ENCODE measurements around the gene PRDM16. TPM values are rescaled to one million over a fixed set of nuclear protein-coding genes. Genes with fewer than 3 reads are reported as not detected.

Gene PRDM16
- total RNA-seq, 1 experiment from 2014 or later: 6.1 TPM

- DNase-seq (ENCODE audit: low read depth, low spot score): no peak
- no peak overlapping the region for H3K4me2 ChIP-seq (ENCODE audit: low read length)
- H3K27ac ChIP-seq (ENCODE audit: low read depth, low read length): no peak overlapping the region
- POLR2A ChIA-PET: no interaction called here
- intact Hi-C loops (cut with micrococcal nuclease): no loop called here
- H3K9me2 ChIP-seq (ENCODE audit: insufficient read depth): no peaks in the 10 kb centered on the region
- RAD21 ChIA-PET (ENCODE audit: low non-redundant PET in 1 of 2, low total read pairs in 2 of 2, uncharacterized antibody in 2 of 2, unreplicated experiment in 2 of 2): no interaction called here
- no peak for TF ChIP-seq RAD21 (IDR thresholded peaks at IDR 0.05; ENCODE audit: low read depth)
- TF ChIP-seq JUND (IDR thresholded peaks at IDR 0.05): no peak
- TF ChIP-seq CBX3 (IDR thresholded peaks at IDR 0.05; ENCODE audit: low read depth): no peak
- TF ChIP-seq EZH2phosphoT487 (IDR thresholded peaks at IDR 0.05; ENCODE audit: borderline replicate concordance): no peak
- TF ChIP-seq ZBTB33 (IDR thresholded peaks at IDR 0.05; ENCODE audit: extremely low read depth, insufficient replicate concordance, low read length): no peak
- TF ChIP-seq POLR2A (IDR thresholded peaks at IDR 0.05; ENCODE audit: borderline replicate concordance, extremely low read depth, insufficient read depth, insufficient read length): no peak
- no peak for TF ChIP-seq ZFX (IDR thresholded peaks at IDR 0.05)
- no peak for TF ChIP-seq SRF (IDR thresholded peaks at IDR 0.05; ENCODE audit: low read depth)
- TF ChIP-seq SP1 (IDR thresholded peaks at IDR 0.05; ENCODE audit: low read depth): no peak
- no peak for TF ChIP-seq REST (IDR thresholded peaks at IDR 0.05; ENCODE audit: low read depth)
- TF ChIP-seq POLR2AphosphoS5 (IDR thresholded peaks at IDR 0.05; ENCODE audit: low read depth, low read length): no peak
- no peak for TF ChIP-seq CTCF (IDR thresholded peaks at IDR 0.05 in 2 of 3, conservative IDR thresholded peaks at IDR 0.05 in 1 of 3; ENCODE audit: borderline replicate concordance in 1 of 3, insufficient read depth in 1 of 3, low read depth in 2 of 3, low read length in 2 of 3)
- no peak for TF ChIP-seq EZH2 (IDR thresholded peaks at IDR 0.05)
- TF ChIP-seq SIN3A (IDR thresholded peaks at IDR 0.05; ENCODE audit: low read depth): no peak
- TF ChIP-seq TCF7L2 (IDR thresholded peaks at IDR 0.05; ENCODE audit: borderline replicate concordance, extremely low read depth, insufficient read depth, insufficient read length): no peak
- no peak for TF ChIP-seq MAX (IDR thresholded peaks at IDR 0.05)
- TF ChIP-seq FOSL1 (IDR thresholded peaks at IDR 0.05; ENCODE audit: low read depth): no peak
- H3K4me1 ChIP-seq (ENCODE audit: control insufficient read depth in 1 of 2, insufficient read depth in 2 of 2, low read length in 2 of 2): peaks cover 4 to 9% of the 10 kb centered on the region in 2 experiments
- no peaks in the 10 kb centered on the region; the same call in 1 of the 2 replicates for H3K79me2 ChIP-seq (ENCODE audit: insufficient read depth, low read length)
- no TSS peak for BruUV-seq (replicated peaks)
- H3K27me3 ChIP-seq (ENCODE audit: insufficient read depth, low read length): no peaks in the 10 kb centered on the region
- H4K20me1 ChIP-seq (ENCODE audit: insufficient read depth): no peaks in the 10 kb centered on the region
- no peak for ATAC-seq
- H2AFZ ChIP-seq (ENCODE audit: low read depth, low read length, poor library complexity, severe bottlenecking): no peak overlapping the region
- H3K36me3 ChIP-seq (ENCODE audit: control insufficient read depth in 1 of 2, insufficient read depth in 2 of 2, low read length in 2 of 2): no peaks in the 10 kb centered on the region
- no peaks in the 10 kb centered on the region for H3K9me3 ChIP-seq (ENCODE audit: control insufficient read depth in 1 of 2, insufficient read depth in 1 of 2, low read depth in 1 of 2, low read length in 2 of 2)
- no peak overlapping the region for H3K4me3 ChIP-seq (replicated peaks in 1 of 2; ENCODE audit: low read depth in 1 of 2, low read length in 2 of 2)
- H3K9ac ChIP-seq (ENCODE audit: low read length): no peak overlapping the region
- CTCF ChIA-PET: no interaction called here
Measured at GRCh38 chr1:3465091-3465934, 396.3 kb downstream of the PRDM16 start.
